Measurements from ENCODE around the gene SPIRE1. TPM values are rescaled to one million over a fixed set of nuclear protein-coding genes. Genes with fewer than 3 reads are reported as not detected.

The SPIRE1 gene
- total RNA-seq, 6 experiments from 2014 or later = 22.2 to 33.7 (median 28.2) TPM

DNA sequence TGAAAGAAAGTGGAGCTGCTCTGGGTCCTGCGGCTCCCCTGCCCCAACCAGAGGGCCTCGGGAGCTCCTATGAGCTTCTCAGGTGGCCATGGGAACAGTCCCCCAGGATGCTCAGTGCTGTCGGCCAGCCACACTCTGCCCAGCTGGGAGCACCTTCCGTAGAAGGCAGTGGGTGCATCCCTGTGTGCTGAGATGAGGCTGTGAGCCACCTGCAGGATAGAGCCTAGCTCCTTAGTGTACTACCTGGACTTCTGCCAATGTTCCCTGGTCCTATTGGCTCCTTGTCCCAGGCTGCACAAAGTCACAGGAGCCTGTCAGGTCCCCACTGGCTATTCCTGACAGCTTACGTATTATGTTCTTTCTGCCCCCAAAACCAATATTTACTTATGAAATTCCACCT, 234.1 kb downstream of the SPIRE1 start:
- no peak for DNase-seq
- Mint-ChIP-seq H3K9me3 (no peaks in the 10 kb centered on the region), H3K4me3 (no peak overlapping the region)

DNA sequence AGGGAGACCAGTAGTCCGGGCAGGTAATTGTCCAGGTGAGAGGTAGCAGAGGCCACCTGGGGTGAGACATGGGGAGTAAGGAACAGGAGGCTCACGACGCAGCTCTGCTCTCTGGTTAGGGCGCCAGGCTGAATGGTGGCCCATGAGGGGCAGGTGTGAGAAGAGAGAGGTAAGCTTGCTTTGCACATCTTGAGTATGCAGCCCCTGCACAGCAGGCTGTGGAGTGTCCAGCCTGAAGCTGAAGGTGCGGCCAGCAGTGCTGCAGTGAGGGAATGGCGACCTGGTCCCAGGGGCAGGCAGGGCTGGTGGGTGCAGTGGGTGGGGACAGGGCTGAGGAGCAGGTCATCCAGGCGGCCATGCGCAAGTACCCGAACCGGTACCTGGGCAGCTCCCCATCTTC, 234.5 kb downstream of the SPIRE1 start:
- peaks cover 11% of the 10 kb centered on the region for H3K4me1 Mint-ChIP-seq (ENCODE audit: low read depth)
- no peak for DNase-seq
- H3K27ac Mint-ChIP-seq = no peak overlapping the region
- H3K9me3 Mint-ChIP-seq = no peaks in the 10 kb centered on the region
- no peaks in the 10 kb centered on the region for H3K36me3 Mint-ChIP-seq (ENCODE audit: low read depth)
- H3K4me3 Mint-ChIP-seq = no peak overlapping the region
- 0 out of 2 replicates have a peak, but pooled peaks cover 2% of the 10 kb centered on the region for H3K27me3 Mint-ChIP-seq (ENCODE audit: insufficient read depth)
- TF ChIP-seq, protein P1, sequence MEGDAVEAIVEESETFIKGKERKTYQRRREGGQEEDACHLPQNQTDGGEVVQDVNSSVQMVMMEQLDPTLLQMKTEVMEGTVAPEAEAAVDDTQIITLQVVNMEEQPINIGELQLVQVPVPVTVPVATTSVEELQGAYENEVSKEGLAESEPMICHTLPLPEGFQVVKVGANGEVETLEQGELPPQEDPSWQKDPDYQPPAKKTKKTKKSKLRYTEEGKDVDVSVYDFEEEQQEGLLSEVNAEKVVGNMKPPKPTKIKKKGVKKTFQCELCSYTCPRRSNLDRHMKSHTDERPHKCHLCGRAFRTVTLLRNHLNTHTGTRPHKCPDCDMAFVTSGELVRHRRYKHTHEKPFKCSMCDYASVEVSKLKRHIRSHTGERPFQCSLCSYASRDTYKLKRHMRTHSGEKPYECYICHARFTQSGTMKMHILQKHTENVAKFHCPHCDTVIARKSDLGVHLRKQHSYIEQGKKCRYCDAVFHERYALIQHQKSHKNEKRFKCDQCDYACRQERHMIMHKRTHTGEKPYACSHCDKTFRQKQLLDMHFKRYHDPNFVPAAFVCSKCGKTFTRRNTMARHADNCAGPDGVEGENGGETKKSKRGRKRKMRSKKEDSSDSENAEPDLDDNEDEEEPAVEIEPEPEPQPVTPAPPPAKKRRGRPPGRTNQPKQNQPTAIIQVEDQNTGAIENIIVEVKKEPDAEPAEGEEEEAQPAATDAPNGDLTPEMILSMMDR (IDR thresholded peaks at IDR 0.05) = no peak

More for the DNA sequence above, 234.1 kb downstream of the SPIRE1 start:
- H3K4me1 Mint-ChIP-seq (ENCODE audit: low read depth) = peaks cover 7% of the 10 kb centered on the region
- no peak overlapping the region for H3K27ac Mint-ChIP-seq
- H3K27me3 Mint-ChIP-seq (ENCODE audit: insufficient read depth) = 0 out of 2 replicates have a peak, but pooled peaks cover 2% of the 10 kb centered on the region
- H3K36me3 Mint-ChIP-seq (ENCODE audit: low read depth) = no peaks in the 10 kb centered on the region
- TF ChIP-seq, protein P1 (IDR thresholded peaks at IDR 0.05) = no peak

DNA sequence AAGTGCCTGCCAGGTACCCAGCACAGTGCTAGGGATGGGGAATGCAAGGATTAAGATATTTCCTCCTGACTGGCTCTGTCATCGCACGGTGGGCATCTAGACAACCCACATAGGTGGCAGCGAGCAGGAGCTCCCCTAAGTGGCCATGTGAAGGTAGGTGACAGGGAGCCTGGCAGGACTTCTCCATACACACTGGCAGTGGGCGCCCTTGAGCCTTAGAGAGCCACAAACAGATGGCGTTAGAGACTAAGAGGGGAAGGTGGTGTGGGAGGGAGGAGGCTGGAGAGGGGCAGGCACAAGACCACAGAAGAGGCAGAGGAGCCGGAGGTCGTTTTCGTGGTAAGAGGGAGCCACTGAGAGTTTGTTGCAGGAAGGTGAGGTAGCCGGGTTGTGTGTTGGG, 235.0 kb downstream of the SPIRE1 start:
- H3K27ac Mint-ChIP-seq = no peak overlapping the region
- no peaks in the 10 kb centered on the region for H3K36me3 Mint-ChIP-seq (ENCODE audit: low read depth)
- H3K9me3 Mint-ChIP-seq = no peaks in the 10 kb centered on the region
- DNase-seq = no peak
- no peak overlapping the region for H3K4me3 Mint-ChIP-seq
- TF ChIP-seq, protein P1 (IDR thresholded peaks at IDR 0.05) = peak; percentile 37; the same call in 1 of the 2 replicates
- 0 out of 2 replicates have a peak, but pooled peaks cover 2% of the 10 kb centered on the region for H3K27me3 Mint-ChIP-seq (ENCODE audit: insufficient read depth)
- peaks cover 13% of the 10 kb centered on the region for H3K4me1 Mint-ChIP-seq (ENCODE audit: low read depth)

DNA sequence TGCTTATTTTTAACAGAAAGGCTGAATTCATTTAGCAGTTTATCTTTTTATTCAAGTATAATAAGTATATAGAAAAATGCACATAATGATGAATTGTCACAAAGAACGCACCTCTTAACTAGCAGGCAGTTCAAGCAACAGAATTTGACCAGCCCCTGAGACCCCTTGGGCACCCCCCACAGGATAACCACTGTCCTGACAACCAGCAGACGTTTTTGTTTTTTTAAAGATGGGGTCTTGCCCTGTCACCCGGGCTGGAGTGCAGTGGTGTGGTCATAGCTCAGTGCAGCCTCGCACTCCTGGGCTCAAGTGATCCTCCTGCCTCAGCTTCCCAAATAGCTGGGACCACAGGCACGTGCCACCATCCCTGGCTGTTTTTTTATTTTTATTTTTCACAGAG, 236.2 kb downstream of the SPIRE1 start:
- H3K27me3 Mint-ChIP-seq (ENCODE audit: insufficient read depth) = 0 out of 2 replicates have a peak, but pooled peaks cover 2% of the 10 kb centered on the region
- no peak overlapping the region for H3K27ac Mint-ChIP-seq
- TF ChIP-seq, protein P1 (IDR thresholded peaks at IDR 0.05) = no peak
- peaks cover 13% of the 10 kb centered on the region for H3K4me1 Mint-ChIP-seq (ENCODE audit: low read depth)
- H3K9me3 Mint-ChIP-seq = no peaks in the 10 kb centered on the region
- no peak overlapping the region for H3K4me3 Mint-ChIP-seq
- H3K36me3 Mint-ChIP-seq (ENCODE audit: low read depth) = no peaks in the 10 kb centered on the region
- no peak for DNase-seq

DNA sequence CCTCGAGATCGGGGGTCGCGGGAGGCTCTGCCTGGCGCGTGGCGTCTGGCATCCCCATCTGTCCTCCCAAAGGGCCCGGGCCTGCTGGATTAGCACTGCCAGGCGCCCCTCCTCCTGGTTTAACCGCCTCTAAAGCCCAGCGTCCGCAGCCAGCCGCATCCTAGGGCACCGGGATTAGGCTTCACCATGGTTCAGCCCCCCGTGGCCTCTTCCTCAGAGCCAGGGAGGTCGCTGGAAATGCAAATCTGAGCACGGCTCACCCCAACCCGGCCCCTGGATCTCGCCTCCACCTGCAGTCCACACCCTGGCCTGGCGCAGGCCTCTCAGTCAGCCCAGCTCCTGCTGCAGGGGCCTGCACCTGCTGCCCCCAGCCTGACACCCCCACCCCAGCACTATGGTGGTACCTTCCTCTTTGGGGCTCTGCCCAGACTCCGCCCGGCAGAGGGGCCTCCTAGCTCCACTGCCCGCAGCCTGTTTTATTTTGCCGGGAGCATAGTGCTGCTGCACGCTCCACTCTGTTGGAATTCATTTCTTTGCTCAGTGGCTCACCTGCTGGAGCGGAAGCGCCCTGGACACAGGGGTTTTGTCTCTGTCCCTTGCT, 237.0 kb downstream of the SPIRE1 start:
- TF ChIP-seq, protein P1 (IDR thresholded peaks at IDR 0.05) = no peak
- Mint-ChIP-seq H3K36me3 (ENCODE audit: low read depth) (no peaks in the 10 kb centered on the region), H3K4me3 (peak overlapping the region; percentile 75), H3K4me1 (ENCODE audit: low read depth) (peaks cover 16% of the 10 kb centered on the region), H3K27ac (peak overlapping the region; percentile 63), H3K27me3 (ENCODE audit: insufficient read depth) (0 out of 2 replicates have a peak, but pooled peaks cover 2% of the 10 kb centered on the region), H3K9me3 (no peaks in the 10 kb centered on the region)
- no peak for DNase-seq
